OCI-LY3 (cell line): ENCODE results near the gene CEP85L.

Experiments used
- H2AFZ ChIP-seq: fragments of 200-600, 300-600 bp; shearing (Covaris generic); 2 replicates; pipeline ENCODE4 v1.6.0; 2014; ENCODE audit warnings: antibody characterized with exemption, low read depth, low read length
- H3K27ac ChIP-seq: fragments of 200-600, 300-600 bp; sonication (generic); 2 replicates; pipeline ENCODE4 v1.5.1; 2014; ENCODE audit warnings: mild to moderate bottlenecking, low read length, moderate library complexity, mixed read lengths
- H3K27me3 ChIP-seq: fragments of 200-600, 300-600 bp; sonication (generic); 2 replicates; pipeline ENCODE4 v1.6.1; 2014; ENCODE audit warnings: low read depth, low read length, mixed read lengths
- H3K36me3 ChIP-seq: fragments of 200-600, 300-600 bp; sonication (generic); replicated peaks from 2 replicates; pipeline ENCODE3; 2014; ENCODE audit warnings: low read depth, low read length, mixed read lengths
- H3K4me1 ChIP-seq: fragments of 300-600, 200-600 bp; sonication (generic); 2 replicates; pipeline ENCODE4 v1.6.1; 2014; ENCODE audit warnings: low read length, mixed read lengths
- H3K4me2 ChIP-seq: fragments of 200-600, 300-600 bp; sonication (generic); 2 replicates; pipeline ENCODE4 v1.6.1; 2014; ENCODE audit warnings: low read length, mixed read lengths
- H3K4me3 ChIP-seq: fragments of 300-600, 200-600 bp; sonication (generic); 2 replicates; pipeline ENCODE4 v1.5.1; 2014; ENCODE audit warnings: antibody characterized with exemption, mild to moderate bottlenecking, low read length, moderate library complexity
- H3K79me2 ChIP-seq: fragments of 300-600, 200-600 bp; shearing (Covaris generic); 2 replicates; pipeline ENCODE4 v1.6.1; 2014; ENCODE audit warnings: mild to moderate bottlenecking, low read length, mixed read lengths
- H3K9ac ChIP-seq: fragments of 300-600, 200-600 bp; shearing (Covaris generic); 2 replicates; pipeline ENCODE4 v1.6.0; 2014; ENCODE audit warnings: mild to moderate bottlenecking, low read length, moderate library complexity
- H3K9me3 ChIP-seq: fragments of 200-600, 300-600 bp; shearing (Covaris generic); 2 replicates; pipeline ENCODE4 v1.6.1; 2014; ENCODE audit warnings: low read length, mixed read lengths; ENCODE audit not compliant: insufficient read depth
- H4K20me1 ChIP-seq: fragments of 200-600, 300-600 bp; sonication (generic); 2 replicates; pipeline ENCODE4 v1.6.1; 2016; ENCODE audit warnings: low read length, mixed read lengths; ENCODE audit not compliant: insufficient read depth
- EZH2phosphoT487 ChIP-seq: fragments of 200-600 bp; shearing (Covaris generic); IDR thresholded peaks from 2 replicates; pipeline ENCODE4 v1.6.1; 2018; ENCODE audit warnings: antibody characterized with exemption, mixed run types, low read depth
- TF ChIP-seq, protein P1 (sequence below): fragments of 200-600, 300-600 bp; sonication (generic); IDR thresholded peaks from 2 replicates; pipeline ENCODE4 v1.5.1; 2014; ENCODE audit warnings: antibody characterized with exemption, low read length, low read depth

CEP85L gene

DNA sequence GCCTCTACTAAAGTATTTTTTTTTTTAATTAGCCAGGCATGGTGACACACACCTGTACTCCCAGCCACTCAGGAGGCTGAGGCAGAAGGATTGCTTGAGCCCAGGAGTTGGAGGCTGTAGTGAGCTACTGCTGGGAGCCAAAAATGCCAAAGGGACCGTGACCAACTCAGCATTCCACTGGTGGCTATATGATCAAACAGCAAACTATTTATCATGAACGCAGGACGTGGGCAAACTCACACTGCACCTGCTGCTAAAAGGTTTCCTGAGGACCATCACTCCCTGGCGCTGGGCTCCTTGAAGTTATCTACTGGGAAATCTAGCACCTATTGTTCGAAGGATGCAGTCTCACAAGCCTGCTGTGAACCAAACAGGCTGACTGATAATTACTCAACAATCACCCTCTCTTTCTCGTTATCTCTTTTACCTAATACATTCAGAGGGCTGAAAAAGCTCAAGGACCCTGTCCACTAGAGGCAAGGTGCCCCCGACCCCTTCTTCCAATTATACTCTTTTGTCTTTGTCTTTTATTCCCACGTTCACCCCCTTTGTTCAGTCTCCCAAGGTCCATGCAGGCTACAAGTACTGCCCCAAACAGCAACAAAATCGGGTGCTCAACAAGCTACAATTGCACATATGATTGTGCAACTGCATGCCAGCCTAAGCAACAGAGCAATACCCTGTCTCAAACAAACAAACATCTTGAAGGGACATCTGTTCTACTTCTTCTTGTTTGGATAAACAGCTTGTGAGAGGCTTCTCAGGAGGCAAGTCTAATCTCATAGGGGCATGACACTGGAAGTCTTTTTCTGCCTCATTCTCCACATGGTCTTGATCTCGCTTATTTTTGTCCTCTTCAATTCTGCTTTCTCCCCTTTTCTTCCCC, 151.0 kb downstream of the CEP85L start:
- Histone ChIP-seq H3K27ac (no peak overlapping the region), H3K4me2 (no peak overlapping the region), H3K79me2 (no peaks in the 10 kb centered on the region), H3K4me1 (no peaks in the 10 kb centered on the region), H3K36me3 (no peaks in the 10 kb centered on the region), H3K27me3 (no peaks in the 10 kb centered on the region), H2AFZ (no peak overlapping the region), H3K9me3 (no peaks in the 10 kb centered on the region), H3K9ac (no peak overlapping the region), H3K4me3 (no peak overlapping the region), H4K20me1 (no peaks in the 10 kb centered on the region)
- TF ChIP-seq, protein P1, sequence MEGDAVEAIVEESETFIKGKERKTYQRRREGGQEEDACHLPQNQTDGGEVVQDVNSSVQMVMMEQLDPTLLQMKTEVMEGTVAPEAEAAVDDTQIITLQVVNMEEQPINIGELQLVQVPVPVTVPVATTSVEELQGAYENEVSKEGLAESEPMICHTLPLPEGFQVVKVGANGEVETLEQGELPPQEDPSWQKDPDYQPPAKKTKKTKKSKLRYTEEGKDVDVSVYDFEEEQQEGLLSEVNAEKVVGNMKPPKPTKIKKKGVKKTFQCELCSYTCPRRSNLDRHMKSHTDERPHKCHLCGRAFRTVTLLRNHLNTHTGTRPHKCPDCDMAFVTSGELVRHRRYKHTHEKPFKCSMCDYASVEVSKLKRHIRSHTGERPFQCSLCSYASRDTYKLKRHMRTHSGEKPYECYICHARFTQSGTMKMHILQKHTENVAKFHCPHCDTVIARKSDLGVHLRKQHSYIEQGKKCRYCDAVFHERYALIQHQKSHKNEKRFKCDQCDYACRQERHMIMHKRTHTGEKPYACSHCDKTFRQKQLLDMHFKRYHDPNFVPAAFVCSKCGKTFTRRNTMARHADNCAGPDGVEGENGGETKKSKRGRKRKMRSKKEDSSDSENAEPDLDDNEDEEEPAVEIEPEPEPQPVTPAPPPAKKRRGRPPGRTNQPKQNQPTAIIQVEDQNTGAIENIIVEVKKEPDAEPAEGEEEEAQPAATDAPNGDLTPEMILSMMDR: no peak
- no peak for TF ChIP-seq EZH2phosphoT487

DNA sequence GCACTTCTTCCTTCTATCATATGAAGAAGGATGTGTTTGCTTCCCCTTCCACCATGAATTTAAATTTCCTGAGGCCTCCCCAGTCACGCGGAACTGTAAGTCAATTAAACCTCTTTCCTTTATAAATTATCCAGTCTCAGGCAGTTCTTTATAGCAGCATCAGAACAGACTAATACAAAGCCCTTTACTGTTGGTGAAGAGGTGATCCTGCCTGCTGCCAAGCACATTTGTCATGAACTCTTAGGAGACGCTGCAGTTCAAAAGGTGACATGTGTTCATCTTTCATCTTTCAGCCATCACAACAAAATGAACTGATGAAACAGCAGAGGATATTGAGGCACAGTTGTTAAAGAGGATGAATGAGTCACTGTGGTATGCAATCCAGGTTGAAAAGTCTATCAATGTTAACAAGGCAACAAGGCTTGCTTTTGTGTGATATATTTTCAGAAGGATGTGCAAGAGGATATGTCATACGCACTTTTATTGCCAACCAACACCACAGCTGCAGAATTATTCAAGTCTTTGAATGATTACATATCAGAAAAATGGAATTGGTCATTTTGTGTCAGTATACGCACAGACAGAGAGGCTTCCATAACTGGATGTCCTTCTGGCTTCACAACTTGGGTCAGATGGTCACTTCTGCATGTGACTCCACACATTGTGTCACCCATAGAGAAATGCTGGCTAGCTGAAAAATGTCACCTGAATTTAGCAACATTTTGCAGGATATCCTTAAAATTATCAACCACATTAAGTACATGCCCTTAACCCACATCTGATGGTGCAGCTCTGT, 155.7 kb downstream of the CEP85L start:
- H4K20me1 ChIP-seq: no peaks in the 10 kb centered on the region
- H3K36me3 ChIP-seq: peaks cover 8% of the 10 kb centered on the region
- H3K9ac ChIP-seq: no peak overlapping the region
- TF ChIP-seq, protein P1: no peak
- TF ChIP-seq EZH2phosphoT487: no peak
- no peaks in the 10 kb centered on the region for H3K27me3 ChIP-seq
- H3K79me2 ChIP-seq: no peaks in the 10 kb centered on the region
- H2AFZ ChIP-seq: no peak overlapping the region
- no peak overlapping the region for H3K27ac ChIP-seq
- no peaks in the 10 kb centered on the region for H3K4me1 ChIP-seq
- H3K9me3 ChIP-seq: no peaks in the 10 kb centered on the region
- no peak overlapping the region for H3K4me2 ChIP-seq
- no peak overlapping the region for H3K4me3 ChIP-seq

DNA sequence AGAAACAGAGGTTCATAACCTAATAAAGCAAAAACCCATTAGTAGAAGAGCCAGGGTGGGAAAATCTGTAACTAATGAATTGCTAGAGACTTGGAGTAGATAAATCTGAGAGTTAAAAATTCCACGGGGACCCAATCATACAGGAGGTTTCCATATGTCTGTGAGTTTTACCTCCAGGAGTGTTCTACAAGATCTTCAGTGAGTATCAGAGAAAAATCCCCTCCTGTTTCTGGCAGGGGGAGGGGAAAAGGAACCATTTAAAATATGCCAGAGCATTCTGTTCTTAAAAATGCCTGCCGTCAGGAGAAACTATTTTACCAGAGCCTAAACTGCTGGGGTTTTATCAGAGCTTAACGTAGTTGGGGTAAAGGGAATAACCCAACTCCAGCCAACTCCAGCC, 157.3 kb downstream of the CEP85L start:
- H2AFZ ChIP-seq: no peak overlapping the region
- no peaks in the 10 kb centered on the region for H3K79me2 ChIP-seq

More for the DNA sequence above, 157.3 kb downstream of the CEP85L start:
- no peak for TF ChIP-seq EZH2phosphoT487
- TF ChIP-seq, protein P1: no peak
- Histone ChIP-seq H3K4me2 (no peak overlapping the region), H3K4me3 (no peak overlapping the region), H3K27ac (no peak overlapping the region), H4K20me1 (no peaks in the 10 kb centered on the region), H3K4me1 (peaks cover 8% of the 10 kb centered on the region), H3K9me3 (peaks cover 9% of the 10 kb centered on the region; the same call in 1 of the 2 replicates), H3K9ac (no peak overlapping the region), H3K27me3 (no peaks in the 10 kb centered on the region), H3K36me3 (peaks cover 22% of the 10 kb centered on the region)
